GM19239 (cell line): ENCODE measurements around the gene CTDSP2.
"Not testable (repeated sequence)": the region's sequence is repeated elsewhere in the genome, so short reads cannot be mapped to it uniquely, and the experiment has no call there.

Source experiments
- DNase-seq: peaks from one replicate; pipeline ENCODE4 v3.0.0; 2011; ENCODE audit warnings: low spot score; ENCODE audit not compliant: insufficient read length
- FAIRE-seq: peaks from 2 replicates; lab custom pipeline; 2011; peaks lifted over from hg19 to GRCh38; lab: Jason Lieb, UNC

The CTDSP2 gene

DNA sequence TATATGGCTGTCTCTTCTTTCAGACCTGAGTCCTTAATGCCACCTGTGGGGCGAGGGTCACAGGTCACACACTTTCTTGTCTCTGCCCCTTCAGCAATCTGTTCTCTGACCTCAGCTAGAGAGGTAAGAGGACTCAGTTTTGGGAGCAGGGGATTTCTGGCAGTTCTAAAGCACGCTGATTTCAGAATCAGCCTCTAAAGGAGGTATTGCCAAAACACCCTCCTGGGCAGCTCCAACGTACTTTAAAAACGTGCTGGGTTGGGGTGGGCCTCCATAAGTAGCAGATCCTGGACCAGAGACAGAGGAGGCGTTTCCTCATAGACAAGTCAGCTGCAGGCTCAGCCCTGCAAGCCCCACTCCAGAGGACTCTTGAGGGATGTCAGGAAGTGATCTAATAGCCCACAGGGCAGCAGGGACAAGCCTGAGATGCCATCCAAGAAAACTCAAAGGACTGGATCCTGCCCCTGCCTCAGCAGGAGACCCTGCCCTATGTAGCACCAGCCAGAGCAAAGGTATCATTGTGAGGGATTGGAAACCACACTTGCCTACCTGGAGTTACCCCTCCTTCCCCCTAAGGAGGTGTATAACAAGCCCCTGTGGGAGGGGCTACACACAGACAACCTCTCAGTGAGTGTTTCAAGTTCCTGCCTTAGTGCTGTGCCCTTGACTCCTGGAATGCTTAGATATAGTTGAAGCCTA lies 8.5 kb downstream of the CTDSP2 start:
- no peak for DNase-seq
- peak; percentile 8 for FAIRE-seq

DNA sequence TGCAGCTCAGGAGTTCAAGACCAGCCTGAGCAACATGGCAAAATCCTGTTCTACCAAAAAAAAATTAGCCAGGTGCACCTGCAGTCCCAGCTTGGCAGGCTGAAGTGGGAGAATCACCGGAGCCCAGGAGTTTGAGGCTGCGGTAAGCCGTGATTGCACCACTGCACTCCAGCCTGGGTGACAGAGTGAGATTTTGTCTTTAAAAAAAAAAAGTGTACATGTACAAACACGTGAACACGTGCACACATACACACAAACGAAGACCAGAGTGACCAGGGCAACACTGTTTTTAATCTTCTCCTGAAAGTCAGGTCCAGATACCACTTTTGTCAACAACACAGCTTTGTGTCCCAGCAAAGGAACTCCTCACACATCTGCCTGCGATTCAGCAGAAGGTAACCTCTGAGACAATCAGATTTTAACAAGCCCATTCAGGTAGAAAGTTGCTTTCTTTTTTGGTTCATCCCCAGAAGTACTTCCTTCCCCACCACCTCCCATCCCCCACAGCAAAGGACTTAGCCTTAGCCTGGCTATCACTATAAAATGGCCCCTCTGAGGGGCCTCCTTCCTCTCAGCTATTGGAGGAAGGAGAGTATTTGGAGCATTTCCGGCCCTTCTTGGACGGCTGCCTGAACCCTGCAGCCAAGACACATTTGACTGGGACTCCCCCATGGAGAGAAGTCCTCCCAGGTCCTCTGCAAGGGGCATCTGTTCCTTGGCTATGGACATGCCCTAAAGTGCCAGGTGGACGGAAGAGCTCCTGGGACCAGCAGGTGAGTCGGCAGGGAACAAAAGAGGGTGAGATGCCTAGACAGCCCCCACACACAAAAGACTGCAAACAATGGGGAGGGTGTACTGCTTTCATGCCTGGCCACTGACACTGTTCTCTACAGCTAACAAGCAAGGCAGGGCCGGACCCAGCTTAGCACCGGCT lies 9.8 kb downstream of the CTDSP2 start:
- FAIRE-seq (peak; percentile 59), DNase-seq (peak; percentile 45)

DNA sequence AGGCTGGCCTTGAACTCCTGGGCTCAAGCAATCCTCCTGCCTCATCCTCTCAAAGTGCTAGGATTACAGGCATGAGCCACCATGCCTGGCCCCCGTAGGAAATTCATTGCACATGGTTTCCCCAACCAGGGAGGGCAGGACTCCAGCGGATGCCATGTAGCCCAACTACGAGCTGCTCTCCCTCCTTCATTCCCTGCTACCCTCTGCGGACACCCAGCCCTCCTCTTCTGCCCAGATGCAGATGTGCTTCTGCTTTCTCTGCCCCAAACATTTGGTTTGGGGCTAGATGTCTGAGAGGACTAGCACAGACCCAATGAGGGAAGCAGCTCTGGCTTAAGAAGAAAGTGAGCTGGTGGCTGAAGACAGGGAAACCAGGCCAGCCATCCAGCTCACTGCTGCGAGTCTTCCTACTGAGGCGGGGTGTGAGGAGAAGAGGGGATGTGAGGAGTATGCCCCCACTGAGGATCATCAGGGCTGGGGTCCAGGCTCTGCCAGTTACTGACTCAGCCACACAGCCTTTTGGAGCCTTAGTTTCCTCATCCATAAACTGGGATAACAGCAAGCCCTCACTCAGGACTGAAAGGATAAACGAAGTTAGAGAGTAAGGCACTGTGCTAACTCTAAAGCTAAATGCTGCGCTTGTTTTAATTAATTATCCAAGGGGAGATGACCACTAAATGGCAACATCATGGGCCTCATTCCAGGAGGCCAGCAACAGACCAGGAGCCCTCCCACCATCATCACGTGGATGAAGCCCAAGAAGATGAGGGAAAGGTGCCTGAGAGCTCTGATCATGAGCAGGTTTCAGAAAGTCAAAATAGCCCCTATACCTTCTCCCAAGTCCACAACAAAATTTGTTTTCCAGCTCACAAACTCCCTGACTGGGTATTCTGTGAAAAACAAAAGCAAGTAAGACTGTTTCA lies 10.9 kb downstream of the CTDSP2 start:
- no peak for FAIRE-seq

DNA sequence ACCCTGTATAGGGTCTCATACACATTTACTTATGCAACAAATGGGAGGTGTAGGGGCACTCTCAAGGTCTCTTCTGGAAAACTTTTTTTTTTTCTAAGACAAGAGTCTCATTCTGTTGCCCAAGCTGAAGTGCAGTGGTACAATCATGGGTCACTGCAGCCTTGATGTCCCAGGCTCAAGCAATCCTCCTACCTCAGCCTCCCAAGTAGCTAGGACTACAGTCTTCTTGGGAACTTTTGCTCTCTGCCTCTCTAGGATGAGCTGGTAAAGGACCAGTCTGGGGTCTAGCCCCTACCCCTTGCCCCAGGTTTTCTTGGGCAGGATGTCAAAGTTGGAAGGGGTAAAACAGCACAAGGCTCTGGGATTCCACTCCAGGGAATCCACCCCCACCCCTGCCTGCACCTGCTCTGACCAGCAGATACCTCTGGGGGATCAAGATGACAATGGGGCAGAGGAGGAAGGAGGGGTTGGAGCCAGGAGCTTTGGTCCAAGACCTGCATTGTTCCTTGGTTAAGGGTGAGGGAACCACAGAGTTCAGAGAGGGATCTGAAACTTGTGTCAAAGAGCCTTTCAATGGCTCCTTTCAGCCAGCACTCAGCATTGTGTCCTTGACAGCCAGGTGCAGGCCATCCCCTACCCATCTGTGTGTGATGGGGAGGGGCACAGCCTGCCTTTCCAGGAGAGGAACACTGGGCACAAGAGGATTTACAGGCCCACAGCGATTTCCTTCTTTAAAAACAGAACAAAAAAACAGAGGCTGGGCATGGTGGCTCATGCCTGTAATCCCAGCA lies 12.2 kb downstream of the CTDSP2 start:
- DNase-seq (no peak), FAIRE-seq (peak; percentile 8)

More for the DNA sequence above, 10.9 kb downstream of the CTDSP2 start:
- DNase-seq: no peak

DNA sequence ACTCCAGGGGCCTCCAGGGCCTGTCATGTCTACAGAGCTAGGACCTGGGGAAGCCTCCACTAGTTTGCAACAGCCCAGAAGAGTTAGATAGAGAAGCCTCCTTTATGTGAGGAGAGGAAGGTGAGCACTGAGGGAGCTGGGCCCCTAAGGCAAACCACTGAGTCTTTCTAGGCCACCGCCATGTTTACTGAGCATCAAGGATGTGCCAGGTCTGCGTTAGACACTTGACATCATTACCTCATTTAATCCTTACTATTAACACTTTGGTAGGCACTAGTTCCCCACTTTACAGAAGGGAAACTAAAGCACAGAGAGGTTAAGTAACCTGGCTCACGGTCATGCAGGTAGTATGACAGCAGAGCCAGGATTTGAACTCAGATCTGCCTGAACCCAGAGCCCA lies 12.9 kb downstream of the CTDSP2 start:
- FAIRE-seq (no peak), DNase-seq (no peak)

DNA sequence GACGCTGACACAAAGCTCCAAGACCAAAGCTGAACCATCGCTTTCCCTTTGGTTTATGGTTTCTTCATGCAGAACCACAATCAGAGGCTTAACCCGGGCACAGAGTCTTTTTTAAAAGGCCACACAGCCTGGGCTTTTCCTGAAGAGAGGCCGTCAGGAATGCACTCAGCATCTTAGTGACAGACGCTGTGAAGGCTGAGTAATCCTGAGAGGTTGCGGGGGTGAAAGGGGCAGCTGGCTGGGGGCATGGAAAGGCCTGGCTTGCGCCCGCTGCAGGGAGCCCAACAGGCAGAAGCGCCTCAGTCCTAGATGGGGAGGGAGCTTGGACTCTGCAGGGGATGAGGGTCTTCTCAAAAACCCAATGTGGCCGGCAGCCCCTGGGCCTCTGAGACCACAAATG lies 13.6 kb downstream of the CTDSP2 start:
- DNase-seq (no peak), FAIRE-seq (no peak)

DNA sequence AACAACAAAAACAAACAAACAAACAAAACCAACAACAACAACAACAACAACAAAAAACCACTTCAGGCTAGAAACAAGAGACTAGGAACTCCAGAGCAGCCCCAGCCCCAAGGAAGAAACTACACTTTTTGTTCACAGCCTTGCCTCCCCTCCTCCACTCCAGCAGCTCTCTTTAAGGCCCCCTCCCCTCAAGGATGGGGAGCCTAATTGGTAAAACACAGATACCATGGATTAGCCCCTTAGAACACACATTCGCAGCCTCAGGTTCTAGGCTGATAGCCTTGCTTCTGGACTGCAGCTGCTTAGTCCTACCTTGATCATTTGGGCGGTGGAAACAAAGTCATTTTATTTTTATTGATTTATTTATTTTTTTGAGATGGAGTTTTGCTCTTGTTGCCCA lies 16.1 kb downstream of the CTDSP2 start:
- FAIRE-seq (no peak), DNase-seq (no peak)

DNA sequence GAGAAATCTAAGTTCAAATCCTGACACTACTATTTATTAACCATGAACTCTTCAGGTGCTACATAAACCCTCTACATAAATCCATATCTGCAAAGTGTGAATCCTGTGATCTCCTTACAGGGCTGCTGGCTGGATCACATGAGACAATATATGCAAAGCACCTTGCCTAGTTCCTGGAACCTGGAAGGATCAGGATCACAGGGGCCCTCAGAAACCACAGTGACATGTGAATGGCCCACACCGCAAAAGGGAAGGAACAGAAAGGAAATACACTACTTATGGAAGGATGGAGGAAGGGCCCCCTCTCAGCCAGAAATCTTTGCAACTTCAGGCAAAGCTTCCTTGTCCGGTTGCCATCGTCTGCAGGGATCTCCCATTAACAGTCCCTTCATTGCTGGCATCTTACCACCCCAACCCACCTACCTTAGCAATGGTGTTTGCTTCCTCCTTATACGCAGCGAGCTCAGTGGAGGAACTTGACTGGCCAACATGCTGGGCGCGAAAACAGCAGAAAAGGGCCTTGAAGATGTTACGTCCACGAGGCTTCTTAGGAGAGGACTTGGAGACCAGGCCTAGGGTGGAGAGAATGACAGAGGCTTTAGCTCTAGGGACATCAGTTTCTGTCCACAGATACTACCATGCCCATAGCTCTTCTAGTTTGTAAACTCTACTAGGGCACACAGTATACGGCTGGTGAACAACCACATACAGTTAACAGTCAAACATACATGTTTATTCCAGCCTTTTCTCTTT lies 17.3 kb downstream of the CTDSP2 start:
- no peak for DNase-seq
- no peak for FAIRE-seq

DNA sequence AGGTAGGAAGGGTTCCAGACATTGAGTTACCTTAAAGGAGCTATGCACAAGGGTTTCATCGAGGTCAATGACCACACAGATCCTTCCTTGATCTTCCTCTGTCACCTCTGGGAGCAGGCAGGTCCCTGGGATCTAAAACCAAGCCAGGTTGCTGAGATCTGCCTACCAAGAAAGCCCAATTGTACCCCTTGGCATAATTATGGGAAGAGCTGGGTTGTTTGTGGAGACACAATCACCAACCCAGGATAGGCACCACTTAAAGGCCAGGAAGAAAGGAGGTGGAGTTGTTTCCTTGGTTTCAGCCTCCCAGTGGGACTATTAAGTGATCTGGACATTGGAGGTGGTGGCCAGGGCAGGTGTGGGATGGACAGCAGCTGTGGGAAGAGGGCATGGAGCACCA lies 19.6 kb downstream of the CTDSP2 start:
- peak; percentile 35 for FAIRE-seq

DNA sequence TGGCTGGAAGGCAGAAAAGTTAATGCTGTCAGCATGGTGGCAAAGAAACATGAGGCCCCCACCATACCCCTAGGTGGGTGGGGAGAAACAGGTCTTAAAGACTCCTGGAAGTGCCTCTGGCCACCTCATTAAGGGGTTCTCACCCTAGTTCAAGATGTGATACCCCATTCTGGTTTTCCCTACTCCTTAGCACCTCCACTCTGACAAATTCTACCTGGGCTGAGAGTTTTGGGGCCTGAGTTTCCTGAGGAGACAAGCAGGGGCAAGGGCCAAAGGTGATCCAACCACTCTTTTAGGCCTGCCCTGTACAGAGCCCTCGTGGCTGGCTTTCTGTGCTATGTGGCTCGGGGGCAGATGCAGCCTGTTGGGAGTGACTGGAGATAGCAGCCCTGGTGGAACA lies 20.1 kb downstream of the CTDSP2 start:
- FAIRE-seq (no peak), DNase-seq (no peak)

More for the DNA sequence above, 19.6 kb downstream of the CTDSP2 start:
- DNase-seq: no peak

DNA sequence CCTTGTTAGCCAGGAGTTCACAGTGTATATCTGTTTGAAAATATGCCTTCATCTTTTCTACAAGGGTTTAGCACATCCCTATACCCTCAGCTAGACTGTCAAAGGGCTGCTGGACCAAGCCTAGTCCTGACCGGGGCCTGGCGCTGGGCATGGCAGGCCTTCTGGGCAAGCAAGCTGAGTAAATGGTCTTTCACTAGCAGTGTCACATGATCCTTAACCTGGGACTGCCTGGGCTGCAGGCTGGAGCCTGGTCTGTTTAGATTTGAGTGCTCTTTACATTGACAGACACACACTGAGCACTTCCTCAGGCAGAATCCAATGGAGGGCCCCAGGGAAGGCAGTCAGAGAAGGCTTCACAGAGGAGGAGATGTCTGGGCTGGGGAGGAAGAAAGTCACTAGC lies 21.1 kb downstream of the CTDSP2 start:
- DNase-seq: no peak
- FAIRE-seq: no peak

DNA sequence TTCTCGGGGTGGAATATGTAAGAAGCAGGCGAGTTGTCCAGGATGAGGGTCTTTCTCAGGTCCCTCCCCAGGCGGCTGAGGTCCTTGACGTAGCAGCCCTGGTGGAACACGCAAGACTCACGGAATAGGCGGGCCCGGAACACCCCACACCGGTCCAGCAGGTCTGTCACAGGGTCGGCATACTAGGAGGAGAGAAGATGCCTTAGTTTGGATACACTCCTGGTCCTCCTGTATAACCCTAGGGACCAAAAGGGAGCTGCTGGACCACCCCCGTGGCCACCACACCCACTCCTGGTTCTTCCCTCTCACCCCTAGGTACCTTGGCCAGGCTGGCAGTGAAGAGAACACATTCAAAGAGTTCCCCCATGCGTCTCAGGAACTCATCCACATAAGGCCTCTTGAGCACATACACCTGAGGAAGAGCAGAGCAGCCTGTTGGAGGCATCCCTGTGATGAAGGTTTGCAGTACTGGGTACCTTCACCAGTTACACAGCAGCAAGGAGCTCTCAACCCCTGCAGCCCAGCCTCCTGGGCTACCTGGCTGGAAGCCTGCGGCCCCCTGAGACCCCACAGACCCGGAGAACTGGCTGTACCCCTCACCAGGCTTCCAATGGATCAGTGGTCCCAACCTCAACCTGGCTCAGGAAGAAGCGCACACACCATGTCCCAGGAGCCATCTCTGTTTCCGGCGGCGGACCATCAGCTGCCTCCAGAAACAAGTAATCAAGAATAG lies 22.5 kb downstream of the CTDSP2 start:
- no peak for DNase-seq
- FAIRE-seq: no peak

DNA sequence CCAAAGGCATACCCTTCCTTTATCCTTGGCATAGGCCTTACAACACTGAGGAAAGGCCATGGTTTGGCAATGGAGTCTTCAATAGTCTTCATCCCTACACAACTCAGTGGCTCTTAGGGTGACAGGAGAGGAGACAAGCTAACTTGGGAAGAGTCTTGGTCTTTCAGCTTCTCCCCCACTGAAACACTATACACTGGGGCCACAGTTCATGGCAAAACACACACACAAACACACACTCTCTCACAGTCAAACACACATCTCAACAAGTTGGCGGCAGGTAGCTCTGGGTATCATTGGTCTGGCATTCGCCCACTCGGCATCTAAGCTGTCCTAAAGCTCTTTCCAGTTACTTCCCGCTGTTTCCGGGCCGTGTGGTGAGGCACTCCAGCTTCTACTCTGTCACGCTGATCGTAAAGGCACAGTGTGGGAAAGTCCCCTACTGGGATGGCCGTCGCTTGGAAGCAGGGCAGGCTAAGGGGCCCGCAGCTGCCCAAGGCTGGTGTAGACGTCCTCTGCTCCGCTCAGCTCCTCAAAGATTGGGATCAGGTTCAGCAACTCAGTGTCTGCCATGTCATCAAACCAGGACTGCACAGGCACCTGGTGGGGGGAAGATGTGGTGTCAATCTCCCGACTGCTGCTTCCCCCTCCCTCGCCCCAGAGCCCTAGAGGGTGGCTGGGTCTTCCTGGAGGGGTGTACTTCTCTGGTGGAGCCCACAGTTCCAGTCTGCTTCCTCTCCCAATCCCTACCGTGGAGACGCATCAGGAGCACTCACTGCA lies 23.2 kb downstream of the CTDSP2 start:
- DNase-seq (no peak), FAIRE-seq (no peak)

DNA sequence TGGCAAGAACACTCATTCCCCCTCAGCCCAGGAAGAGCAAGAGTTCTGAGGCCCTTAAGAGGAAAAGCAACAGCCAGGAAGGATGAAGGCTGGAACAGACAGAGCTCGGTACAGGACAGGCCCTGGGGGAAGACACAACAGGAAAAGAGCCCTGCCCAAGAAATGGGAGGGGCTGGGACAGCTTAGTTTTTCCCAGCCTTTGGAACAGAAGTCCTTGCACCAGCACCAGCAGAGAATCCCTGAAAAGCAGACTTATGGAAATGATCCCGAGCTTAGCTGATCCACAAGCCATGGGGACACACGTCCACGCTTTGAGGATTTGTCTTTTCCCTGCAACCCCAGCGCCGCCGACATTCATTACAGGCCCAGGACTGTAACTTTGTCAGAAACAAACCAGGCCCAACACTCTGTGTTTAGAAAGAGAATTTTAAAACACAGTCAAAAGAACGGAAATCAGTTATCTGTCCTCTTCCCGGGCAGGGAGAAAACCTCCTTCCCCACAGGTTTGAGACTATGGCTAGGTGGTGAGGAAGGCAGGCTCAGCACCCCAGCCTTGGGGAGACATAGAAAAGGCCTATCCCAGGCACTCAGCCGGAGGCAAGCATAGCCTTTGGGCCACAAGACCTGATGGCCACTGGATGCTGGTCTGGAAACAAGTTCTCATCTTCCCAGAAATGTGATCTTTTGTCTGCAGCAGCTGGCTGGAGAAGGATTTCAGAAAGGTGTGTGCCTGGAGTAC lies 24.0 kb downstream of the CTDSP2 start:
- FAIRE-seq (no peak), DNase-seq (no peak)

DNA sequence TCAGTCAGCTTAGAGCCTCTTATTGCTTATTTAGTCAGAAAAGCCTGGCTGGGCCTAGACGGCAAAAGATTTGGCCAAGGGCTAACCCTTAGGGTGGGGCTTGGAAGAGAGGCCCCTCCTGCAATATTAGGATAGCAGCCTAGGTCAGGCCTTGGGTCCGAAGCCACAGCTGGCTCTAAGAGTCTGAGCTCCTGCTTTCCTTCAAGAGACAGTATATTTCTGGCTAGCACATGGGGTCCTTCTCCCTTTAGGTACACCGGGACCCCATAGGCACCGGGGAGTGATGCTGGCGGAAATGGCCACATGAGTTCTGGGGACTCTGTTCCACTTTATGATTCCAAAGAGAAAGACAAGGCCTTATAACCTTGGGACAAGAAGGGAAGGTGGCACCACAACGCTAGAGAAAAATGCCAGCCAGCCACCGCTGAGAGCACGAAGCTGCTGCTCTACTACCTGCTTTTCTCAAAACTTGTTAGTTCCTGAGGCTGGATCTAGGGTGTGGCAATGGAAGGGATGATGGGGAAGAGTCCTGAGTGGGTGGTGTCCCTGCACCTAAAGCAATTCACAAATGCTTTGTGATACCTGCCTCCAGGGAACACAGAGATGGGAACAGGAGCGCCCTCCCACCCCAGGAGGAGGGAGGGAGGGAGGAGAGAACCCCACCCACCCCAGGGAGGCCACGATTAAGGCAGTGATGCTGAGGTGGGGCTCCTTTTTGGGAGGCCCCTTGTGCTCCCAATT lies 24.9 kb downstream of the CTDSP2 start:
- DNase-seq (no peak), FAIRE-seq (no peak)

DNA sequence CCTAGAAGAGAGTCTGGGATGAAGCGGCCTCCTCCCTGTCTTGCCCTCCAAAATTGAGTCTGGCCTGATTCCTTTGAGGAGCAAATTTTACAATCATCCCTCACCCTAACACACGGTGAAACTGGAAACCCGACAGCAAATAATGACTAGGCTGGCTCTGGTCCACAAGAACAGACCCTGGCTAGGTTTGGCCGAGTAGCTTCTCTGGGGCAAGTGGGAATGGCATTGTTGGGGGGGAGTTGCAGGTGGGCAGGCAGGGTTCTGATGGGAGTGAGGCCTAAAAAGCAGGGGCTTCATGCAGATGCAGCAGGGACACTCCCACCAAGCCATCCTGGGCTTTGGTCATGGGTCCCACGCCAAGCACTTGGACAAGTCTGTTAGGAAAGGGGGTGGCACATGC lies 25.5 kb downstream of the CTDSP2 start:
- FAIRE-seq, DNase-seq: not testable (repeated sequence)
